ENCODE data around the gene DSCAM. TPM values are rescaled to one million over a fixed set of nuclear protein-coding genes. Genes with fewer than 3 reads are reported as not detected.

The DSCAM gene
- total RNA-seq, 1 experiment from 2014 or later = not detected

DNA sequence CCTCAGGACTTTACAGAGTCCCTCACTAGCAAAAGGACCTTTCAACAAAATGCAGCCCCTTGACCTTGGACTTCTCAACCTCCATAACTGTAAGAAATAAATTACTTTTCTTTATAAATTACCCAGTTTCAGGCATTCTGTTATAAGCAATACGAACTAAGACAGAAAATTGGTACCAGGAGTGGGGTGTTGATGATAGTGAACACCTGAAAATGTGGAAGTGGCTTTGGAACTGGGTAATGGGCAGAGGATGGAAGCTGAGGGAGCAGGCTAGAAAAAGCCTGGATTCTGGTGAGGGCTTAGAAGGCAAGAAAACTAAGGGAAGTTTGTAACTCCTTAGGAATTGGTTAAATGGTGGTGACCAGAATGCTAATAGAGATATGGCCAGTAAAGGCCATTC is 46.8 kb downstream of the DSCAM start:
- no peaks in the 10 kb centered on the region for H3K27me3 ChIP-seq (ENCODE audit: insufficient read depth, low read length)
- RAD21 ChIA-PET (ENCODE audit: low non-redundant PET in 1 of 2, low total read pairs in 2 of 2, uncharacterized antibody in 2 of 2, unreplicated experiment in 2 of 2) = no interaction called here
- H3K79me2 ChIP-seq (ENCODE audit: insufficient read depth, low read length) = no peaks in the 10 kb centered on the region
- no peak overlapping the region for H3K9ac ChIP-seq (ENCODE audit: low read length)
- CTCF ChIA-PET = no interaction called here
- POLR2A ChIA-PET = no interaction called here
- no peaks in the 10 kb centered on the region for H3K9me2 ChIP-seq (ENCODE audit: insufficient read depth)
- no peaks in the 10 kb centered on the region for H3K36me3 ChIP-seq (ENCODE audit: control insufficient read depth in 1 of 2, insufficient read depth in 2 of 2, low read length in 2 of 2)
- no peak for DNase-seq (ENCODE audit: low read depth, low spot score)
- H3K4me3 ChIP-seq (replicated peaks in 1 of 2; ENCODE audit: low read depth in 1 of 2, low read length in 2 of 2) = no peak overlapping the region
- no peaks in the 10 kb centered on the region for H4K20me1 ChIP-seq (ENCODE audit: insufficient read depth)
- TF ChIP-seq TCF7L2 (IDR thresholded peaks at IDR 0.05; ENCODE audit: borderline replicate concordance, extremely low read depth, insufficient read depth, insufficient read length) (no peak), ELF1 (IDR thresholded peaks at IDR 0.05; ENCODE audit: borderline replicate concordance, low read depth) (no peak), SIN3A (IDR thresholded peaks at IDR 0.05; ENCODE audit: low read depth) (no peak), EGR1 (IDR thresholded peaks at IDR 0.05; ENCODE audit: low read depth) (no peak), POLR2AphosphoS5 (IDR thresholded peaks at IDR 0.05; ENCODE audit: low read depth, low read length) (no peak), RAD21 (IDR thresholded peaks at IDR 0.05; ENCODE audit: low read depth) (no peak), EZH2 (IDR thresholded peaks at IDR 0.05) (no peak), ZFX (IDR thresholded peaks at IDR 0.05) (no peak), YY1 (IDR thresholded peaks at IDR 0.05; ENCODE audit: extremely low read depth, insufficient replicate concordance, low read depth, low read length) (no peak), JUND (IDR thresholded peaks at IDR 0.05) (no peak), FOSL1 (IDR thresholded peaks at IDR 0.05; ENCODE audit: low read depth) (no peak), EZH2phosphoT487 (IDR thresholded peaks at IDR 0.05; ENCODE audit: borderline replicate concordance) (no peak), CBX3 (IDR thresholded peaks at IDR 0.05; ENCODE audit: low read depth) (no peak), SRF (IDR thresholded peaks at IDR 0.05; ENCODE audit: low read depth) (no peak)
- TF ChIP-seq, protein P1, sequence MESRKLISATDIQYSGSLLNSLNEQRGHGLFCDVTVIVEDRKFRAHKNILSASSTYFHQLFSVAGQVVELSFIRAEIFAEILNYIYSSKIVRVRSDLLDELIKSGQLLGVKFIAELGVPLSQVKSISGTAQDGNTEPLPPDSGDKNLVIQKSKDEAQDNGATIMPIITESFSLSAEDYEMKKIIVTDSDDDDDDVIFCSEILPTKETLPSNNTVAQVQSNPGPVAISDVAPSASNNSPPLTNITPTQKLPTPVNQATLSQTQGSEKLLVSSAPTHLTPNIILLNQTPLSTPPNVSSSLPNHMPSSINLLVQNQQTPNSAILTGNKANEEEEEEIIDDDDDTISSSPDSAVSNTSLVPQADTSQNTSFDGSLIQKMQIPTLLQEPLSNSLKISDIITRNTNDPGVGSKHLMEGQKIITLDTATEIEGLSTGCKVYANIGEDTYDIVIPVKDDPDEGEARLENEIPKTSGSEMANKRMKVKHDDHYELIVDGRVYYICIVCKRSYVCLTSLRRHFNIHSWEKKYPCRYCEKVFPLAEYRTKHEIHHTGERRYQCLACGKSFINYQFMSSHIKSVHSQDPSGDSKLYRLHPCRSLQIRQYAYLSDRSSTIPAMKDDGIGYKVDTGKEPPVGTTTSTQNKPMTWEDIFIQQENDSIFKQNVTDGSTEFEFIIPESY (IDR thresholded peaks at IDR 0.05; ENCODE audit: extremely low read depth, insufficient replicate concordance, low read length) = no peak
- TF ChIP-seq, protein P2, sequence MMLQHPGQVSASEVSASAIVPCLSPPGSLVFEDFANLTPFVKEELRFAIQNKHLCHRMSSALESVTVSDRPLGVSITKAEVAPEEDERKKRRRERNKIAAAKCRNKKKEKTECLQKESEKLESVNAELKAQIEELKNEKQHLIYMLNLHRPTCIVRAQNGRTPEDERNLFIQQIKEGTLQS (IDR thresholded peaks at IDR 0.05) = no peak
- TF ChIP-seq, protein P3, sequence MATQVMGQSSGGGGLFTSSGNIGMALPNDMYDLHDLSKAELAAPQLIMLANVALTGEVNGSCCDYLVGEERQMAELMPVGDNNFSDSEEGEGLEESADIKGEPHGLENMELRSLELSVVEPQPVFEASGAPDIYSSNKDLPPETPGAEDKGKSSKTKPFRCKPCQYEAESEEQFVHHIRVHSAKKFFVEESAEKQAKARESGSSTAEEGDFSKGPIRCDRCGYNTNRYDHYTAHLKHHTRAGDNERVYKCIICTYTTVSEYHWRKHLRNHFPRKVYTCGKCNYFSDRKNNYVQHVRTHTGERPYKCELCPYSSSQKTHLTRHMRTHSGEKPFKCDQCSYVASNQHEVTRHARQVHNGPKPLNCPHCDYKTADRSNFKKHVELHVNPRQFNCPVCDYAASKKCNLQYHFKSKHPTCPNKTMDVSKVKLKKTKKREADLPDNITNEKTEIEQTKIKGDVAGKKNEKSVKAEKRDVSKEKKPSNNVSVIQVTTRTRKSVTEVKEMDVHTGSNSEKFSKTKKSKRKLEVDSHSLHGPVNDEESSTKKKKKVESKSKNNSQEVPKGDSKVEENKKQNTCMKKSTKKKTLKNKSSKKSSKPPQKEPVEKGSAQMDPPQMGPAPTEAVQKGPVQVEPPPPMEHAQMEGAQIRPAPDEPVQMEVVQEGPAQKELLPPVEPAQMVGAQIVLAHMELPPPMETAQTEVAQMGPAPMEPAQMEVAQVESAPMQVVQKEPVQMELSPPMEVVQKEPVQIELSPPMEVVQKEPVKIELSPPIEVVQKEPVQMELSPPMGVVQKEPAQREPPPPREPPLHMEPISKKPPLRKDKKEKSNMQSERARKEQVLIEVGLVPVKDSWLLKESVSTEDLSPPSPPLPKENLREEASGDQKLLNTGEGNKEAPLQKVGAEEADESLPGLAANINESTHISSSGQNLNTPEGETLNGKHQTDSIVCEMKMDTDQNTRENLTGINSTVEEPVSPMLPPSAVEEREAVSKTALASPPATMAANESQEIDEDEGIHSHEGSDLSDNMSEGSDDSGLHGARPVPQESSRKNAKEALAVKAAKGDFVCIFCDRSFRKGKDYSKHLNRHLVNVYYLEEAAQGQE (IDR thresholded peaks at IDR 0.05; ENCODE audit: low read depth) = no peak
- H3K27ac ChIP-seq (ENCODE audit: low read depth, low read length) = no peak overlapping the region
- intact Hi-C loops (cut with micrococcal nuclease) = no loop called here
- no peak overlapping the region for H2AFZ ChIP-seq (ENCODE audit: low read depth, low read length, poor library complexity, severe bottlenecking)
- H3K9me3 ChIP-seq (ENCODE audit: control insufficient read depth in 1 of 2, insufficient read depth in 1 of 2, low read depth in 1 of 2, low read length in 2 of 2) = peaks cover 9 to 30% of the 10 kb centered on the region in 2 experiments; a peak in 2 of 4 replicates
- no TSS peak for BruUV-seq (replicated peaks)
- ATAC-seq = no peak
- no peak overlapping the region for H3K4me2 ChIP-seq (ENCODE audit: low read length)
- H3K4me1 ChIP-seq (ENCODE audit: control insufficient read depth in 1 of 2, insufficient read depth in 2 of 2, low read length in 2 of 2) = no peaks in the 10 kb centered on the region

Data from HCT116 (cell line).